ENCODE measurements around the gene CDYL.
A peak's percentile ranks its signal among the peaks of the same experiment; 100 is the strongest.

CDYL gene

GRCh38 chr6:4790158-4790899 lies 14.1 kb downstream of the CDYL start:
- no peak overlapping the region for H3K4me3 ChIP-seq (ENCODE audit: low read length)
- TF ChIP-seq, protein P1, sequence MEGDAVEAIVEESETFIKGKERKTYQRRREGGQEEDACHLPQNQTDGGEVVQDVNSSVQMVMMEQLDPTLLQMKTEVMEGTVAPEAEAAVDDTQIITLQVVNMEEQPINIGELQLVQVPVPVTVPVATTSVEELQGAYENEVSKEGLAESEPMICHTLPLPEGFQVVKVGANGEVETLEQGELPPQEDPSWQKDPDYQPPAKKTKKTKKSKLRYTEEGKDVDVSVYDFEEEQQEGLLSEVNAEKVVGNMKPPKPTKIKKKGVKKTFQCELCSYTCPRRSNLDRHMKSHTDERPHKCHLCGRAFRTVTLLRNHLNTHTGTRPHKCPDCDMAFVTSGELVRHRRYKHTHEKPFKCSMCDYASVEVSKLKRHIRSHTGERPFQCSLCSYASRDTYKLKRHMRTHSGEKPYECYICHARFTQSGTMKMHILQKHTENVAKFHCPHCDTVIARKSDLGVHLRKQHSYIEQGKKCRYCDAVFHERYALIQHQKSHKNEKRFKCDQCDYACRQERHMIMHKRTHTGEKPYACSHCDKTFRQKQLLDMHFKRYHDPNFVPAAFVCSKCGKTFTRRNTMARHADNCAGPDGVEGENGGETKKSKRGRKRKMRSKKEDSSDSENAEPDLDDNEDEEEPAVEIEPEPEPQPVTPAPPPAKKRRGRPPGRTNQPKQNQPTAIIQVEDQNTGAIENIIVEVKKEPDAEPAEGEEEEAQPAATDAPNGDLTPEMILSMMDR (conservative IDR thresholded peaks at IDR 0.05; ENCODE audit: low read depth, low read length): peak; percentile 37
- DNase-seq (ENCODE audit: low read depth): no peak

GRCh38 chr6:4794140-4794707 lies 18.0 kb downstream of the CDYL start:
- TF ChIP-seq, protein P1 (conservative IDR thresholded peaks at IDR 0.05; ENCODE audit: low read depth, low read length): no peak
- DNase-seq (ENCODE audit: low read depth): no peak
- H3K4me3 ChIP-seq (ENCODE audit: low read length): no peak overlapping the region

GRCh38 chr6:4797587-4797986 lies 21.4 kb downstream of the CDYL start:
- TF ChIP-seq, protein P1 (conservative IDR thresholded peaks at IDR 0.05; ENCODE audit: low read depth, low read length): no peak
- no peak for DNase-seq (ENCODE audit: low read depth)

GRCh38 chr6:4799912-4800311 lies 23.7 kb downstream of the CDYL start:
- H3K4me3 ChIP-seq (ENCODE audit: low read length): no peak overlapping the region
- TF ChIP-seq, protein P1 (conservative IDR thresholded peaks at IDR 0.05; ENCODE audit: low read depth, low read length): no peak
- no peak for DNase-seq (ENCODE audit: low read depth)

More at GRCh38 chr6:4797587-4797986, 21.4 kb downstream of the CDYL start:
- no peak overlapping the region for H3K4me3 ChIP-seq (ENCODE audit: low read length)

DNA sequence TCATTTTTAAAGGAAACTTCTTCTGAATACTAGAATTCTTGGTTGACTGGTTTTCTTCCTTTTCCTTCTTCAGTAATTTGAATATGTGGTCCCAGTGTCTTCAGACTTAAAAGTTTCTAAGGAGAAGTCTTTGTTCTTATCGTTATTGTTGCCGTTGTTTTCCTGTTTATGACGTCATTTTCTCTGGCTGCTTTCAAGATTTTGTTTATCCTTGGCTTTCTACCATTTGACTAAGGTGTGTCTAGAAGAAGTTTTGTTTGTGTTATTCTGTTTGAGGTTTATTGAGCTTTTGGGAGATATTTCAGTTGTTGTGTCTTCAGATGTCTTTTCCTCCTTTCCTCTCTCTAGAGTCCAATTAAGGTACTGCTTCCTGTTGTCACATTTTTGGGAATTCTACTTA lies 24.5 kb downstream of the CDYL start:
- DNase-seq (ENCODE audit: low read depth): no peak
- no peak overlapping the region for H3K4me3 ChIP-seq (ENCODE audit: low read length)

GRCh38 chr6:4801491-4802110 lies 25.4 kb downstream of the CDYL start:
- no peak overlapping the region for H3K4me3 ChIP-seq (ENCODE audit: low read length)
- TF ChIP-seq, protein P1 (conservative IDR thresholded peaks at IDR 0.05; ENCODE audit: low read depth, low read length): no peak
- no peak for DNase-seq (ENCODE audit: low read depth)

More for the DNA sequence above, 24.5 kb downstream of the CDYL start:
- TF ChIP-seq, protein P1 (conservative IDR thresholded peaks at IDR 0.05; ENCODE audit: low read depth, low read length): no peak

Data from retinal pigment epithelial cell (primary cell).